Muscle of leg (tissue), 11 donors: ENCODE results near the gene DCHS2. TPM values are rescaled to one million over a fixed set of nuclear protein-coding genes. Genes with fewer than 3 reads are reported as not detected.

Experiments used
- DNase-seq: peaks from one replicate; pipeline ENCODE4 v3.0.0; 2013
- H3K27ac ChIP-seq: one replicate; pipeline ENCODE4 v1.5.1; 2013; ENCODE audit warnings: mild to moderate bottlenecking, low read length, control low read depth
- H3K27me3 ChIP-seq: one replicate; pipeline ENCODE4 v1.6.1; 2013; ENCODE audit warnings: low read length; ENCODE audit not compliant: control insufficient read depth, insufficient read depth
- H3K36me3 ChIP-seq: one replicate; pipeline ENCODE4 v1.6.1; 2013; ENCODE audit warnings: low read length; ENCODE audit not compliant: control insufficient read depth, insufficient read depth
- H3K4me1 ChIP-seq: one replicate; pipeline ENCODE4 v1.6.1; 2013; ENCODE audit warnings: low read length; ENCODE audit not compliant: control insufficient read depth, insufficient read depth
- H3K4me3 ChIP-seq: one replicate; pipeline ENCODE4 v1.5.1; 2013; ENCODE audit warnings: low read length, control low read depth
- H3K9me3 ChIP-seq: replicated peaks from 2 replicates; pipeline ENCODE4 v1.6.1; 2013; ENCODE audit warnings: low read depth, low read length; ENCODE audit not compliant: control insufficient read depth
- WGBS: methylation state at CpG from one replicate; pipeline ENCODE4 v1.1.5; 2013; ENCODE audit warnings: missing lambda C conversion rate; ENCODE audit not compliant: insufficient coverage; 5-methylcytosine and 5-hydroxymethylcytosine counted together
- polyA plus RNA-seq, 8 donors: library from polyadenylated mRNA; unstranded; fragments of 120-200 nt; gene quantifications; one replicate each; pipeline versions ENCODE4 v1.2.1 to v1.2.3, GENCODE V29; 2013; ENCODE audit warnings: inconsistent platforms in 1 of 8, low replicate concordance in 1 of 8; ENCODE audit not compliant: insufficient read length in 8 of 8, insufficient read depth in 1 of 8
- total RNA-seq: library from RNA; stranded (reverse); fragments of 120-200 nt; gene quantifications from one replicate; pipeline ENCODE4 v1.2.4, GENCODE V29; 2013

The DCHS2 gene
- total and polyA plus RNA-seq, 9 donors: 5.5 to 22.9 (median 16.9) TPM

DNA sequence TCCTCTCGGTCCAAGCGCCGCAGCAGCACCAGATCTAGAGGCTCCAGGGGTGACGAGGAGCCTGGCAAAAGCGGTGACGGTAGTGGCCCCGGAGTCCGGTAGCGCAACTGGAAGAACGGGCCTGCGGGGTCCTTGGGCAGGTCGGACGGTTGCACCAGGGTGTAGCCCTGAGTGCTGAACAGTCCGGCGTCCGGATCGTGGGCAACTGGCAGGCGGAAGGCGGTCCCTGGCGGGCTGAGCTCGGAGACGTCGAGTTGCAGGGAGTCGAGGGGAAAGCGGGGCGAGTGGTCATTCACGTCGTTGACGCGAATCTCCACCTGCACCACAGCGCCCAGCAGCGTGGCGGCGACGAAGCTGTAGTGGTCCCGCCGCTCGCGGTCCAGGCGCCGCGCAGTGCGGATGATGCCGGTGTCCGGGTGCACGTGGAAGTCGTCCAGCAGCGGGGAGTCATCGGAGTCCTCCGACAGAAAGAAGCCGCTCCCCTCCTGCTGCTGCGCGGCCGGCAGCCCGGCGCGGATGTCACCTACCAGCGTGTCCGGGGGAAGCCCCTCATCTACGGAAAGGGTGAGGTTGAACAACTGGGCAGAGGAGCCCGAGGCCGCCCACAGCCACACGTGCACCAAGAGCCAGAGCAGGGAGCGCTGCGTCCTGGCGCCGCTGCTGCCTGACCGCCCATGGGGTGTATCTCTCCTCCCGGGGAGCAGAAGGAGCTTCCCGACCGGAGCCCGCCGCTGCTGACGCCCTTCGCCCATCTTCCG lies 837 bp downstream of the DCHS2 start:
- under 1% methylated on average over 73 of the region's 76 CpGs for WGBS
- H3K4me3 ChIP-seq: peak overlapping the region; percentile 60
- H3K9me3 ChIP-seq: no peaks in the 10 kb centered on the region
- H3K27ac ChIP-seq: peak overlapping the region; percentile 77
- H3K4me1 ChIP-seq: peaks cover 15% of the 10 kb centered on the region
- no peaks in the 10 kb centered on the region for H3K36me3 ChIP-seq
- peaks cover 44% of the 10 kb centered on the region for H3K27me3 ChIP-seq
- peak; percentile 66 for DNase-seq

DNA sequence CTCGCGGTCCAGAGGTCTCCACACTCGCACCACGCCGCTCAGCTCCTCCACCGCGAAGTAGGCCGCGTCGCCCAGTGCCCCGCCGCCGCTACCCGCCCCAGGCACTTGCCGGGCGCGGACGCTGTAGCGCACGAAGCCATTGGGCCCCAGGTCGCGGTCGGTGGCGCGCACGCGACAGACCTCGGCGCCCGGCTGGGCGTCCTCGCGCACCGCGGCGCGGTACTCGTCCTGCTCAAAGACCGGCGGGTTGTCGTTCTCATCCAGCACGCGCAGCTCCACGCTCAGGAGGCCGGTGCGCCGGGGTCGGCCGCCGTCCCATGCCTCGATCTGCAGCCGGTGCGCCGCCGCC lies 1.4 kb downstream of the DCHS2 start:
- no peaks in the 10 kb centered on the region for H3K36me3 ChIP-seq
- peak overlapping the region; percentile 60 for H3K4me3 ChIP-seq
- peaks cover 15% of the 10 kb centered on the region for H3K4me1 ChIP-seq
- peak overlapping the region; percentile 9 for H3K27ac ChIP-seq
- H3K27me3 ChIP-seq: peaks cover 44% of the 10 kb centered on the region
- no peaks in the 10 kb centered on the region for H3K9me3 ChIP-seq
- peak; percentile 48 for DNase-seq
- under 1% methylated on average over 55 of the region's 55 CpGs for WGBS

DNA sequence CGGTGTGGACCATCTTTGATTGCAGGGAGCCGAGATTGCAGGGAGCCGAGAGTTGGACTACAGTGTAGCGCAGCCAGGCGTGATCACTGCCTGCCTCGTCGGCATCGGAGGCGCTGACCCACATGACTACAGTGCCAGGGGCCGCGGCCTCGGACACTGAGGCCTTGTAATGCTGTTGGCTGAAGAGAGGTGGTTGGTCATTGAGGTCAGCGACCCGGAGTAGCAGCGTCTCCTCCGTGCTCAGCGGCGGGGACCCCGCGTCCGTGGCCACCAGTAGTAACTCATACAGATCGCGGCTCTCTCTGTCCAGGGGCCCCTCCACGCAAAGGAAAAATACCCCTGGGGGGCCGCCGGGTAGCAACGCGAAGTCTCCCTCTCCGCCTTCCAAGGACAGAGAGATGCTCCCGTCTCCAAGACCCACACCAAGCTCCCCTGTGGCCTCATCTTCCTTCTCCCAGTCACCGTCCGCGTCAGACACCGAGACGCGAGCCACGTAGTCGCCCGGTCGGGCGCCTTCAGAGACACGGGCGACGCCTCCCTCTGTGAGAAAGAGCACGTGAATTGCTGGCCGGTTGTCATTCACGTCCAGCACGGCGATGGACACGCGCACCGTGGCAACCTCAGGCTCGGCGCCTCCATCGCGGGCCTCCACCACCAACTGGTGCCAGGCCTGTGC lies 1.9 kb downstream of the DCHS2 start:
- peak overlapping the region; percentile 9 for H3K27ac ChIP-seq
- H3K9me3 ChIP-seq: no peaks in the 10 kb centered on the region
- DNase-seq: peak; percentile 56
- peaks cover 44% of the 10 kb centered on the region for H3K27me3 ChIP-seq
- 30% methylated on average over 48 of the region's 56 CpGs for WGBS
- peaks cover 15% of the 10 kb centered on the region for H3K4me1 ChIP-seq
- H3K36me3 ChIP-seq: no peaks in the 10 kb centered on the region
- peak overlapping the region; percentile 34 for H3K4me3 ChIP-seq

DNA sequence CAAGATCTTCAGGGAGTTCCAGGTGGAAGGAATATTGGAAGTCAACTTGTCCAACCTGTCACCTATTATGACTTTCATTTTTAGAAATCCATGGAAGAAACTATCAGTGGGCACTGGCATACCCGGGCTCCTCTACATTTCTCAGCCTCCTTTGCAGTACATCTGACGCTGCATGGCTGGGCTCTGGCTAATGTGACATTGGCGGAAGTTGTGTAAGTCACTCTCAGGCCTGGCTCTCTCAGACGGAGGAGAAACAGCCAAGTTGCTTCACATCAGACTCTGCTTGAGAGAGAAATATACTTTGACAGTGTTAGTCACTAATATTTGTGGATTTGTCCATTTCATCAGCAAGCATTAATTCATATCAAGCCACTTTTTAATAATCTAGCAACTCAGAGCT lies 4.5 kb downstream of the DCHS2 start:
- Histone ChIP-seq H3K36me3 (no peaks in the 10 kb centered on the region), H3K4me1 (peaks cover 12% of the 10 kb centered on the region), H3K27me3 (peaks cover 36% of the 10 kb centered on the region), H3K9me3 (no peaks in the 10 kb centered on the region), H3K27ac (no peak overlapping the region), H3K4me3 (no peak overlapping the region)
- peak; percentile 66 for DNase-seq
- no CpG with 5 or more reads among the region's 4 CpGs for WGBS

DNA sequence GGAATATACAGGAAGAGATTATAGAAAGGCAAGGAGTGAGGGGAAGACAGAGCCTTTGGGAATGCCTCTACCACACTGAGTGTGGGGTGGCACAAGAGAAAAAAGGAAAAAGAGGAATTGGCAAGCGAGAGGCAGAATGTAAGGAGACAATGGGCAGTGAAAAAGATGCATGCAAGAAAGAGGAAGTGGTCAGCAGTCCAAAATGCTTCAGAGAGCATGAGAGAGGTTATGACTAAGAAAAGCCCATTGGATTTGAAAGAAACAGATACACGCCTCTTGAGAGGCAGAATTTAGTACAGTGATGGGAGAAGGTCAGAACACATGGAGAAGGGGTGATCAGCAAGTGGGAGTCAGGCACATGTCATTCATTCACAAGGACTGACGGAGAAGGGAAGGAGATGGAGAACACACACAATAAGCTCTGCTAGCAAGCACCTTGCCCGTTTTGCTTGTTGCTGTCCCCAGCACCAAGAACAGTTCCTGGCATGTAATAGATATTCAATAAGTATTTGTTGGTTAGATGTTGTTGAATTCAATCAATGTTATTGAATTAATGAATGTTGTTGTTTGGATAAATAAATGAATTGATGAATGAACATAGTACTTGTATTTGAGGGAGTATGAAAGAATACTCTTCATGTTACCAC lies 6.3 kb downstream of the DCHS2 start:
- WGBS: 74% methylated on average over 2 of the region's 4 CpGs
- H3K27me3 ChIP-seq: peaks cover 18% of the 10 kb centered on the region
- no peak overlapping the region for H3K27ac ChIP-seq
- no peak for DNase-seq
- H3K9me3 ChIP-seq: no peaks in the 10 kb centered on the region
- no peaks in the 10 kb centered on the region for H3K36me3 ChIP-seq
- no peaks in the 10 kb centered on the region for H3K4me1 ChIP-seq
- no peak overlapping the region for H3K4me3 ChIP-seq

DNA sequence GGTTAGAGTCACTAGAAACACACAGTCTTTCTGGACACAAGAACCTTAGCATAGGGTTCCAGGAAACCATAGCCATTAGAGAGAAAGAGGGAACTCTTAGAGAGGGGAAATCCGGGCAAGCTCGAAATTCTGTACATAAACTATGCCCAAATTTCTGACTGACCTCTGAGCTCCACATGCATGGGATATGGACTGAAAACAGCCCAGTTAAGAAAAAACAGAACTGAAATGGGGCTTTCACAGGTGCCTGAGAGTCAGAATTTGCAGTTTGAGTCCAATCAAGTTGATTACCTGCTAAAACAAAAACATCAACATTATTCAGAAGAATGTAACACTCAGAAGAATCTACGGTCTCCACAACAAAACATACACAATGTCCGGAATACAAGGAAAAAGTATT lies 13.1 kb downstream of the DCHS2 start:
- Histone ChIP-seq H3K27ac (no peak overlapping the region), H3K36me3 (no peaks in the 10 kb centered on the region), H3K4me3 (no peak overlapping the region), H3K9me3 (no peaks in the 10 kb centered on the region), H3K27me3 (no peaks in the 10 kb centered on the region), H3K4me1 (no peaks in the 10 kb centered on the region)
- DNase-seq: no peak
- no CpG with 5 or more reads among the region's 4 CpGs for WGBS

DNA sequence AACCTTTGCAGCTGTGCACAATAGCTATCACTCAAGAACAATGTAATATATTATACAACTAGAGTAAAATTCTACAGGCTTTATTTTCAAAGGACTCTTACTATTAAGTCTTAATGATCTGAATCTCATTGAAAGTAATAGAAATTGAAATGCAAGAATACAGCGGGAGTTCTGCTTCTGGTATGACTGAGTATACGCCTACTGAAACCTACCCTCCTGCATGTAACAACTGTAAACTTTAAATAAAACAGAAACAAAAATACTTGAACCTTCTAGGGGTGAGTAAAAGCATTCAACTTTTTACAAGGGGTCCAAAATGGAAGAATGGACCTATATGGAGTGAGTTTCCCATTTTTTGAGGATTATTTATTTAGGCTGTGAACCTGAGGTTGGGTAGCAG lies 13.5 kb downstream of the DCHS2 start:
- no peaks in the 10 kb centered on the region for H3K27me3 ChIP-seq
- peaks cover under 1% of the 10 kb centered on the region for H3K4me1 ChIP-seq
- no peak overlapping the region for H3K4me3 ChIP-seq
- H3K36me3 ChIP-seq: no peaks in the 10 kb centered on the region
- DNase-seq: no peak
- no CpG with 5 or more reads among the region's 2 CpGs for WGBS
- H3K9me3 ChIP-seq: no peaks in the 10 kb centered on the region
- H3K27ac ChIP-seq: no peak overlapping the region

DNA sequence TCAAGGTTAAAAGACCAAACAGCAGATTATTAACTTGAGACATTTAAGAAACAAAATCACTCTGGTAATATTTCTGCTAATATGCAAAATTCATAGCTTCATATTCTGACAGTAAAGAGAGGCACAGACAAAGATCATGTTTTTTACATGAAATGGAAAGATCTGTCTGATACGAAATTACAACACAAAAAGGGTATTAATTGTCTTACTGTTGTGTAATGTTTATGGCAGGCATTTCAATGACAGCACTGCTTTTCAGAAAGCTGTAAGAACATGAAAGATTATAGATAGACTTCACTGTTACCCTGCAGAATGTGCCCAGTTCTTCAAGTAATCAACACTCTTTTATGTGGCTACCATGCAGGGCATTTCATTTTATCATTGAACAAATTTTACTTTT lies 15.4 kb downstream of the DCHS2 start:
- DNase-seq: no peak
- Histone ChIP-seq H3K36me3 (no peaks in the 10 kb centered on the region), H3K4me1 (peaks cover 4% of the 10 kb centered on the region), H3K27ac (no peak overlapping the region), H3K27me3 (no peaks in the 10 kb centered on the region), H3K4me3 (no peak overlapping the region), H3K9me3 (no peaks in the 10 kb centered on the region)
- no CpG with 5 or more reads among the region's 1 CpG for WGBS

DNA sequence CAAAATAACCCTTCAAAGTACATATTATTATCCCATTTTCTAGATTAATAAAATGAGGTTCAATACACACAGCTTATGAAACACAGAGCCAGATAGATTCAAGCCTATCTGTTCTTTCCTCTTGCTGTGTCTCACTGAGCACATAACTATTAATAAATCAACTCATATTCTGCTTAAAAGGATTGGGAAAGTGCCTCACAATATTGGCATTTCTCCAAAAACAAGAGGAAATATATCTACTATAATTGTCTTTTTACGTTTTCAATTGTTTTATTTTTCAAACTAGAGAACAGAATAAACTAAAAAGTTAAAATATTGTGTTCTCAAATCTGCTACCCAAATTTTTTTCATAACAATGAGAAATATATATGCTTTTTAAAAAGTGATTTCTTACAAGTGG lies 15.8 kb downstream of the DCHS2 start:
- Histone ChIP-seq H3K9me3 (no peaks in the 10 kb centered on the region), H3K4me3 (no peak overlapping the region), H3K27me3 (no peaks in the 10 kb centered on the region), H3K36me3 (no peaks in the 10 kb centered on the region), H3K27ac (no peak overlapping the region), H3K4me1 (peaks cover 4% of the 10 kb centered on the region)
- WGBS: no CpG with 5 or more reads among the region's 1 CpG
- DNase-seq: no peak

DNA sequence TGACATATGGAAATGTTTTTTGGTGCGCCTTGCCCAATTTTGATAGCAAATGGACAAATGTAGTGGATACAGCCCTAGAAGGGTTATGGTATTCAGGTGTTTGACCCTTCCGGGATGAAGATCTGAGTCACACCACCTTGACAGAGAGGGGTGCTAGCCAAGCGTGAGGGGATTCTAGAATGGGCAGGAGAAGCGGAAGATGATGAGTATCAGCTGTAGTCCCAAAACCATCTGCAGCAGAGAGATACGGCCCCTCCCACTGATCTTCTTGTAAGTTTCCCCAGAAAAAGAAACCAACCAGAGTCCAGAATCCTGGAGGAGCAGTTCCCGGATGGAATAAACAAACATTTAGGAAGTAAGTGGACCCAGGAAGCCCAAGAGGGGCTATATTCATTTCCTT lies 18.1 kb downstream of the DCHS2 start:
- Histone ChIP-seq H3K9me3 (no peaks in the 10 kb centered on the region), H3K27ac (no peak overlapping the region), H3K27me3 (no peaks in the 10 kb centered on the region), H3K4me1 (peaks cover 4% of the 10 kb centered on the region), H3K4me3 (no peak overlapping the region), H3K36me3 (no peaks in the 10 kb centered on the region)
- DNase-seq: no peak
- WGBS: 50% methylated on average over 4 of the region's 6 CpGs
